Ramos (cell line): ENCODE measurements around the gene ENGASE.

Experiments
- in situ Hi-C: fragments of 300-500 bp; cut with MboI; formaldehyde crosslinking; loops from one replicate; pipeline ENCODE4 v1.14.3; 2022; ENCODE audit warnings: low sequenced_read_pairs; ENCODE audit not compliant: unreplicated experiment

ENGASE gene

DNA sequence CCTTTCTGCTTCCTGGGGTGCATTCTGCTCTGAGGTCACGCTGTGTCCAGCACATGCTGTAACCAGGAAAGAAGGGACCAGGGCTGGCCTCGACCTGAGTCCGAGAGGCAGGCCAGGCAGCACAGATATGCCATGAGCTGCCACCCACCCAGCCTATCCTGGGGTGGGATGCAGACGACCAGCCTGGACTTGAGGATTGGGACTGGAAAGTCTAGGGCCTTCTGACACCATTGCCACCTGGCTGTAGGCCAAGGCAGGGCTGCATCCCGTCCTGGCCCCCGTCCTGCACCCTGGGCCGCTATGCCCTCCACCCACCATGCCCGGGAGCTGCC is 14.3 kb downstream of the ENGASE start:
- in situ Hi-C loops: no loop called here

DNA sequence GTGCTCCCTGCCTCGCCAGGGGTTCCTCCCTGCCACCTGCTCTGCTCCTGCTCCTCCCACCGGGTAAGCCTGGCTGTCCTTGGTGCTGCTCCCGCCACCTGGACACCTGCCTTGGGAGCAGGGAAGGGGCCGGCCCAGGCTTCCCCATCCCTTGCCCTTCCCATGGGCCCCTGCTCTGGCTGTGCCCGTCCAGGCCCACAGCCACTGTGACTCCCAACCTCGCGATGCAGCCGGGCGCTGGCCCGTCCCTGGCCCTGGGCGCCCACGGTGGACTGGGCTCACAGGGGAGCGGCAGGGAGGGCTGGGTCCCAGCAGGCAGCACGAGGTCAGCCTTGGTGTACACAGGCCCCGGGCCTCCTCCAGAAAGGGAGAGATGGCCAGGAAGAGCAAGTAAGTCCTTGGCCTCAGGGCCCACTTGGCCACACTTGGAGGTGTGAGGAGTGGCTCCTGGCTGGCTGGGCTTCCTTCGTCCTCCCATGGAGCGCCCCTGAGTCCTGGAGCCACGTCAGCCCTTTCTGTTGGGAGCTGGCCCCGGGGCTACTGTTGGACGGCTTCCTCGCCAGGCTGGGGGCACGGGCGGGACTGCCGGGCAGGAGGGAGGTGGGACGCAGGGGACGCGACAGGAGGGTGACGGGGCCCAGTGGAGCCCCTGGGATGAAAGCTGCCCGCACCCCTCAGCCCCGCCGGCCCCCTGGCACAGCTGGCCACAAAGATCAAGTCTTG is 15.3 kb downstream of the ENGASE start:
- in situ Hi-C loops: no loop called here

DNA sequence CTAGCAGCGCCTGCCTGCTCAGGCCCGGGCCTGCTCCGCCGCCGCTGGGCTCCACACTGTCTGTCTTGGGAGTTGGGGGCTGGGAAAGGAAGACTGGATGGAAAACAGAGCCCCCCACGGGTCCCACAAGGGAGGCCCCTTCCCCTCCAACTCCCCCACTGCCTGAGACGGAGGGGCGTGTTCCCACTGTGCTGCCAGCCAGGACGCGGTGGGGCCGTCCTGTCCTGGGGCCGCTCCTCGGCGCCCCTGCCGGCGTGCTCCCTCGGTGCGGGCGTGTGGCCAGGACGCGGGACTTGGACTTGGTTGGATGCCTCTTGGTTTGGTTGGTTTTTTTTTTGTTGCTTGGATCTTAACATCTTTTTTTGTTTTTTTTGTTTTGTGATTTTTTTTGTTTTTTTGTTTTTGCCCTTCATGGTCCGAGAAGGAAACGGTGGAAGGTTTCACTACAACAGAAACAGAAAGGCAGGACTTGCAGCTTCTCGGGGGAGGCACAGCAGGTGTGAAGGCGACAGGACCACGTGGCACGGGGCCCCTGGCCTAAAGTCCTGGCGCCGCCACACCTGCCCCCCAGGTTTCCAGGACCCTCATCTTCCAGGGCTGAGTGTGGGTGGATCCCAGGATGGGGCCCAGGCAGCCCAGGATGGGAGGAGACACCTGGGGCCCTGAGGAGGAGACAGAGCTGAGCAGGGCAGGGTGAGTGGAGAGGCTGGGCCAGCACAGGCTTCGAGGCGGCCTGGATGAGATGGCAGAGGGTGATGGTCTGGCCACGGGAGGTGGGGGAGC is 16.0 kb downstream of the ENGASE start:
- in situ Hi-C loops: no loop called here

DNA sequence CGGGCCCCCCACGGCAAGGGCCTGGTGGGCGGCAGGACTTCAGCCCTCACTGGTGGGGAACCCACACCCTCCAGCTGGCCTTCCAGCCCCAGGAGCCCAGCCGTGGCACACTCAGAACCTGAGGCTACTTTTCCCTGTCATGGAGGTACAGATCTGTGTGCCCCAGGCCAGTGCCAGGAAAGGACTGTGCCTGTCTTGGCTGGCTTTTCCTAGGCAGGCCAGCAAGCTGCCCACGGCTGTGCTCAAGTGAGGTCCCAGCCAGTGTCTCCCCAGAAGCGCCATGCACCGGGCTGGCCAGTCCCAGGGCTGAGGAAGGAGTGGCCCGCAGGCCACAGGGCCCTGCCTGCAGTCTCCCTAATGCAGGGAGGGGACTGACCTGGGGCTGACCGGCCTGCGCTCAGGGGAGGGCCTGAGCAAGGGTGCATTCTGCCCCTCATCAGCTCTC is 16.6 kb downstream of the ENGASE start:
- in situ Hi-C loops: no loop called here

DNA sequence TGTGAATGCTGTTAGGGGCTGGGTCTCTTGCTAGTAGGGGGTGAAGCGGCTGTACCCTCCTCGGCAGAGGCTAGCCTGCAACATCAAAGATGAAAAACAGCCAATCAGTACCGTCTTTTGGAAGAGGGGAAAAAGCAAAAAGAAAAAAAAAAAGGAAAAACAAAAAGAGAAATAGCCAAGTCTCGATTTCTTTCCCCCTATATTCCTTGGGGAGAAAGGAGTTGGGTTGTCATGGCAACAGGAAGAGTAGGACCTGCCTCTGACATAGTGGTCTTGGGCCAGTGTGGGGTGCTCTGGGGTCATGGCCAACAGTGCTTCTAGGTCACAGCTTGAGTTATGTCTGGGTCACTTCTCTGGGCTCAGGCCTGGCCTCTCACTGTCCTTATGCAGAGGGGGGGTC is 17.9 kb downstream of the ENGASE start:
- in situ Hi-C loops: no loop called here

DNA sequence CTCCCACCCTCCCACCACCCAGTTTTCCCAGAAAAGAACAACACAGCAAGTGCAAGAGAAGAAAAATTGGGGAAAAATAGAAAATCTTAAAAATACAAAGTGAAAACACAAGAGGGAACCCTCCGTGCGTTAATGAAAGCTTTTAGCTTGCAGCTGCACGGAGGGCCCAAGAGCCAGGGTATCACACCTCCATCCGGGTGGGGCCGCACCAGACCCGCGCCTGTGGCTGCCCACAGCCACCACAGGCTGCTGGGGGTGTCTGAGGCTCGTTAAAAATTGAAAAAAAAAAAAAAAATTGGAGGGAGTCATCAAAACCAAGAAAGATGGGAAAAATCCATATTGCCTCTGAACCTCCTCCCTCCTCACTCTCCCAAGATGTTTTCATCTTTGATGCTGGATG is 18.6 kb downstream of the ENGASE start:
- in situ Hi-C loops: no loop called here

DNA sequence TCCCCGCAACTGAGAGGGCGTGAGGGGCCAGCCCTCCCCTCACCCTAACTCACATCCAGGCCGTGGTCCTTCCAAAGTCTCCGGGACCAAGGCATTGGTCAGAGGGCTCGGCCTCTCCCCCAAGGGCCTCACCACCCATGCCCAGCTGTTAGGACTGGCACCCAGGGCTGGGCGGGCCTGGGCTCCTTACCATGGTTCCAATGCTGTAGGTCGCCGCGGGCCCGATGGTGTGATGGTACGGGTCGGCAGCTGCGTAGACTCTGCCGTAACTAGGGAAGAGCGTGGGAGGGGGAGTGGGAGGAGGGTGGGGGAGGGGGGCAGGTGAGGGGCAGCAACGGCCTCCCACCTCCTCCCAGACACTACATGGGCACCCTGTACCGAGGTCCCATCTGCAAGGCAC is 19.6 kb downstream of the ENGASE start:
- in situ Hi-C loops: no loop called here

DNA sequence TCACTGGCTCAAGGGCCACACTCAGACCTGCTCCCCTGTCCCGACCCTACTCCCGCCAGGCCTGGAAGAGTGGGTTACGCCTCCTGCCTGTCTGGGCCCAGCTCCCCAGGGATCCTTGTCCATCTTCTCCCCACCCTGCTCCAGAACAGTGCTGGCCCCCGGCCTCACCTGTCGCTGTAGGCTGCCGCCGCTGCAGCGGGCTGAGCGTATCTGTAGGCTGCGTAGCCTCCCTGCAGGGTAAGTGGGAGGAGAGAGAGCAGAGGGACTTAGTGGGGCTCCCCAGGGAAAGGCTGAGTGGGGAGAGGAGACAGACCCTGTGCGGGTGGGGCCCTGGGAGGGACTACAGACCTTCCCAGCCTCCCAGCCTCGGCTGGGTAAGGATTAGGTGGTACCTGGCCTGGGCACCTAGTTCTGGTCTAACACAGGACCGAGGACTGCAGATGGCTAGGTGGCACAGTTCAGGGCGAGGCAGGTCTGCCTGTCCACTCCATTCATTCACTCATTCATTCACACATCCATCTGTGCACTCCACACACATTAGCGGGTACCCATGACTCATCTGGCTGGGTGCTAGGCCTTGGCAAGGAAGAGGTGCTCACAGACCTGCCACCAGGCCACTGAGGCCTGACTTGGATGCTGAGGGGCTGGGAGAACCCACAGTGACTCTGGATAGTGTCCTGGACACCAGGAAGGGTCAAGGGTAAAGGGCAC is 20.9 kb downstream of the ENGASE start:
- in situ Hi-C loops: no loop called here

DNA sequence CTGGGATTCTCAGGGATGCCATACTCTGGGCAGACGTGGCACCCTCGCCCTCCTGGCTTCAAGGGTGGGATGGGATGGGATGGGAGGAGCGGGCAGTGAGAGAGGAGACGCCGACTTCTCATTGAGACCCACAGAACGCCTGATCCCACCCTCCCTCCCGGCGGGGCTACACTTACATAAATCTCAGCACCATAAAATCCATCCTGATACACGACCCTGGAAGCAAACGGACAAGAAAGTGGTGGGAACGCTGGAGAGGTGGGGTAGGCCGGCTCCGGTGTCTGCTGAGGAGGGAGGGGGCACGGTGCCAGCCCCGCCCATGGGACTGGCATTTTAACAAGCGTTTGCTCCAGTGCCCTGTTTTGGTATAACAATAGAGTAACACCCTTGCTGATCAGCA is 21.9 kb downstream of the ENGASE start:
- in situ Hi-C loops: no loop called here

DNA sequence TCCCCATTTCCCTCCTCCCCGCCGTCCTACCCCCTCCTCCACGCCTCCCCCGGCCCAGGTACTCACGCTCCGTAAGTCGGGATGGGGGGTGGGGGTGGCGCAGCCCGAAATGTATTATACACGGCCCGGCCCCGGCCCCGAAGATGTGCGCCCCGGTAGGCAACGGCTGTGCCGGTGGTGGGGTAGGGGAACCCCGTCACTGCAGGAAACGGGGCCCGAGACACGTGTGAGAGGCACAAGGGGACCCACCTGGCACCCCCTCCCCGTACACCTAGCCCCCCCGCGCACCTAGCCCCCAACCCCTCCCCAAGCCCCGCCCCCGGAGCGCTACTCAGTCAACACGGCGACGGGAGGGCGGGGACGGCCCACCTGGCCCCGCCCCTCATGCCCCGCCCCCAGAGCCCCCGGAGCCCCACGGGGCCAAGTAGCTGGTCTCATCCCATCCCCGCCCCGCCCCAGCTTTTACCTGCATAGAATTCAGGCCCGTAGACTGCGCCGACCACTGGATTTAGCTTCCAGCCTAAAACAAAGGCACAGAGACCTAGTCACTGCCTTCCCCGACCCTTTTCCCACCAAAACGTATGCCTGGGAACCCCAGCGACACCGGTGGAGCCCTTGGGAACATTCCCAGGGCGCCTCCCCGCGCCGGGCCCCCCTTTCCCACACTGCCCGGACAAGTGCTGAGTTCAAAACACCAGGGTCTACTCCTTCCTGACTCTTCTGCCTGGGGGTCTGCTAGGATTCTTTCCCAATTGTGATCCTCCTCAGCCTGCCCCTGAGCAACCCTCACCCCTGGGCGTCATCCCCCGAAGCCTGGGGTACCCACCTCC is 22.8 kb downstream of the ENGASE start:
- in situ Hi-C loops: no loop called here

DNA sequence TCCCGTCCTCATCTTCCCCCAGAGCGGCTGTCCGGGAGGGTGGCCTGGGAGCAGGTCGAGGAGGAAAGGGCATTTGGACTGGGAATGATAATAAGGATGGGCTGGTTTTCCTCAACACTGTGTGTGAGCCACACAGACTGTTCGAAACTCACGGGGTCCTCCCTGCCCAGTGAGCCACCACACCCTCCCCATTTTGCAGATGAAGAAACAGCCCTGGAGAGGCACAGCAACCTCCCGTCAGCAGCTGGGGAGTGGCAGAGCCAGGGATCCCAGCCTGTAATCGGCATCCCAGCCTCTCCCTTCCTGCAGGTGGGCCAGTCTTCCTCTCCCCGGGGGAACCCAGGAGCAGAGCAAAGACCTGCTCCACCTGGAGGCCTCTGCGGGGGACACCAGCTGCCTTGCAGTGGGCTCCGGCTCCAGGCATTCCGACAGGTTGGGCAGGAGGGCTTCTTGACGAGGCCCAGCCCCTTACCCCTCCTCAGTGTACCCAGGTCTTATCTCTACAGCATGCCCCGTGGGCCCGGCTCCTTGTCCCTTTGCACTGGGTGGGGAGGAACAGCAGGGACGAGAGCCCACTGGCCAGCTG is 23.8 kb downstream of the ENGASE start:
- in situ Hi-C loops: no loop called here

DNA sequence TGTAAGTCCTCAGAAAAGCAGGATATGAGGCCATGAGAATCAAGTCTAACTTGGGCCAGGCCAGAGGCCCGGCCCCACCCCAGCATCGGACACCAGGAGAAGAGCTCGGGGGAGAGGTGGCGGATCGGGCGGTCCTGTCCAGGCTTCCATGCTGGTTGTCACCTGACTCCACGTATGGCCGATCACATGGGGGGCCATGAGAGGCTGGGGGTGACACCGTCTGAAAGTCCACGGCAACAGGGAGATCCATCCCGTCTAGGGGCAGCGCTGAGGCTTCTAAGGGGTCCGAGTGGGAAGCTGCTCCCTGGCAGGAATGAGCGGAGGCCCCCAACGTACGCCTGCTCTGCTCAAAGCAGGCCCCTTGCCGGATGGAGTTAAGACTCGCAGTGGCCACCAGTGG is 25.8 kb downstream of the ENGASE start:
- in situ Hi-C loops: no loop called here

DNA sequence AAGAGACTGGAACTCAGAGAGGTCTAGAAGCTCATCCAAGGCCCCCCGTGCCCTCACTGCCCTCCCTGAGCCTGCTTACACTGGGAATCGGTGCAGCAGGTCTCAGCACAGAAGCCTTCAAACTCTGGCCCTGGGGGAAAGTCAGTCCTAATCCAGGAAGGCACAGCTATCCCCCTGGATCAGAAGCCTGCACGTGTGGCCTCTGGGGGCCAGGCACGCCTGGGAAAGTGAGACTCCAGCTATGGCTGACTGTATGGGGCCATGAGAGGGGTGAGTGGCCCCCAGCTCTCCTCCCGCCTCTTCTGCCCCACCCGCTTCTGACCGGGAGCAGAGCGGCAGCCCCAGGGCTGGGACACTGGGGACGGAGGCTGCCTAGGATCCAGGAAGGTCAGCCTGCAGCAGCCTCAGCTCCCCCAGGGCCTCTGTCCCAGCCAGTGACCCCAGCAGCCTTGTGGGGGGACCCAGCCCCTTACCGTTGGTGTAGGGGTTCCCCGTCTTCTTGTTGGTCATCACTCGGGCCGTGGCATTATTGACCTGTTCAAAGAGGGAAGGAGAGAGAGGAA is 26.6 kb downstream of the ENGASE start:
- in situ Hi-C loops: no loop called here

DNA sequence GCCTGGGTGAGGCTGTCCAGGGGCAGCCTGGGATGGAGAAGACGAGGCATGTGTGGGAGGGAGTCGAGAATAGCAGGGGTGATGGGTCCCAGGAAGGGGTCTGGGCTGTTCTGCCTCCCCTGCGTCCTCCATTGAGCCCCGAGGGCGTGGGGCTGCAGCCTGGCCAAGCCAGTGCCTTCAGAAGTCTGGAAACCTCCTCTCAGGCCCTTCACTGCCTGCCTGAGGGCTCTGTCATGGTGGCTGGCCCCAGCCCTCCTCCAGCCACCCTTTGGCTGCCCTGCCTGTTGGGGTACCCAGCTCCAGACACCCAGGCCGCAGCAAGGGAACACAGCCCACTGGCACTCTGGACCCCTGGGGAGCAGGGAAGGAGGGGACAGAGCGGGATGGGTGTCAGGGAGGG is 27.6 kb downstream of the ENGASE start:
- in situ Hi-C loops: no loop called here

DNA sequence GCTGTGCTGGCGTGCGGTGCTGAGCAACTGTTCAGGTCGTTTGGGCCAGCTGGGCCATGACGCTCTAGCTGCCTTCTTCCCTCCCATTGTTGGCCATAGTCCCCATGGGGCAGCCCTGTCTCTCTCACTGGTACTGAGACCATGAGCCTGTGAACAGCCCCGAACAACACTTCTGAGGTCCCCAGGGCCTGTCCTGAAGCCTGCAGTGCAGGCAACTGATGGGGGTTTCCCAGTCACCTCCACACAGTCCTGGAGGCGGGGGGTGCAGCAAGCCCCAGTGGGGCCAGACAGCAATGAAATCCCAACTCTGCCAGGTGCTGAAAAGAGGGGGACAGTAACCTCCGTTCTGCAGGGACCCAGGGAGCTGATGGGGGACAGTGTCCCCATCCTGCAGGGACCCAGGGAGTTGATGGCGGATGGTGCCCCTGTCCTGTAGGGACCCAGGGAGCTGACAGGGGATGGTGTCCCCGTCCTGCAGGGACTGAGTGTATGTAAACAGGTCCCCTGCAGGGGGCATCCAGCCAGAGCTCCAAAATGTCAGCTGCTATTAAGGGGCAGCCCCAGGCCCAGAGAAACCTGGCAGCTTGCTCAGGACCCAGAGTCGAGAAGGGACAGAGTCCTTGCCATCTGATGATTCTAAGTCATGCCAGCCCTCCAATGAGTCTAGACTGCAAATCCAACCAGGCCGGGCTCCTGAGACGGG is 30.4 kb downstream of the ENGASE start:
- in situ Hi-C loops: no loop called here

DNA sequence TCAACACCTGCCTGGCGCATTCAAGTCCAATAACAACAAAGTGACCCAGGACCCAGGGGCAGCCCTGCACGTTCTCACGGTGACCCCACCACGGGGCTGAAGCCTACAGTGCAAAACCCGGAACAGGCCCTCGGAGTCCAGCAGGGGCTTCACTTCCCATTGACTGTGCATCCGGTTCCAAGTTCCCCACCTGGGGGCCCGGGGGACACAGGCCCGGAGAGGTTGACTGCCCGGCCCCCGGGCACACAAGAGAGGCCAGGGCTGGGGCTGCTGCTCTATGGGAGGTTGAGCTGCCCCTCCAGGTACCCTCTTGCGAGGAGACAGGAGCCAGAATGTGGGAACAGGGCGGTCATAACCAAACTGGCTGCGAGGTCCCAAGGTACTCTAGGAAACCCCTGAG is 31.3 kb downstream of the ENGASE start:
- in situ Hi-C loops: no loop called here

DNA sequence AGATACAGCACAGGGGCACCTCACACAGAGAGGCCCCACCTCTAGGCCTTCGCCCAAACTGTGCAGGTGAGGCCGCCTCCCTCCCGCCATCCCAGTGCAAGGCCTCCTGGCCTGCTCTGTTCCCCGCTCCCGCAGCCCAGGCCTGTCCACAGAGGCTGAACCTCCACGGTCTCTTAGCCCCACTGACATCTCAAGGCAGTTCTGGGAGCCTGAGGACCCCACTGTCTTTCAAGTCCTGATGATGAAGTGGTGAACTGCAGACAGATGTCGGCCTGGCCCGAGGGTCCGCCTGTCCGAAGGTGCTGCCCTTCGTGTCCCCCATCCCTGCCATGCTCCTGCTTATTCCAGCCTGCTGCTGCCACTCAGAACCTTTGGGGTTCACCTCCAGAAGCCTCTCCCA is 32.3 kb downstream of the ENGASE start:
- in situ Hi-C loops: no loop called here

DNA sequence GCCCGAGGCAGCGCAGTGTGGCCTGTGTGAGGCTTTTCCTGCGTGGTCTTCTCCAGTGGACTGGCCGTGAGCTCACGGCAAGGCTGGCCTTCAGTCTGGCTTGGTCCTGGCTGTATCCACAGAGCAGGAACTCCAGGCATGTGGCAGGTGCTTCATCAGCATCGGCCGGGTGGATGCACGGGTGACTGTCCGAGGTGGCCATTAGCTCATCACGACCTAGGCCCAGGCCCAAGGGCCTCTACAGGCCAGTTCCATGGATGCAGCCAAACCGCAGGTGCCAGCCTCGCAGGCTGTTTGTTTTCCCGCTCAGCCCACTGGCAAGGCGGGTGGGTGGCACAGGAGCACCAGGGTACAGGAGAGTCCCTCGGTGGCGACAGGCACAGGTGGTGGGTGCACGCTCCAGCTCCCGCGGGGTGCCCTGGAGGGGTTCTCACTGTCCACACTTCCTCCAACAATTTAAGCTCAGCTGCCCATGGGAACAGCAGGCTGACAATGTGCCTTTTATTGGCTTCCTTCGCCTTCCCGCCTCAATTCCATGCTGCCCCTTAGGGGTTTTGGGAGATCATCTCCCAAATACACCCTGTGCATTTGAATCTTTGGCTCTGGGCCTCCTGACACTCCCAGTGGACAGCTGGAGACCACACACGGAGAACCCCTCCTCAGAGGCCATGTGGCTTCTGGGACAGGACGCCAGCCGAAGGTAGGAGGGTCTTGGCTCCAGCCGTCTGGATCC is 33.0 kb downstream of the ENGASE start:
- in situ Hi-C loops: no loop called here
